Central memory CD8-positive, alpha-beta T cell (primary cell): Measurements from ENCODE around the gene TMPRSS9.

Experiments
- ATAC-seq: fragments of 150-1000 bp; cut with Tn5 transposase; replicated peaks from 2 replicates; pipeline ENCODE4 v1.10.0; 2022; ENCODE audit warnings: mild to moderate bottlenecking, moderate FRiP score, moderate number of reproducible peaks; ENCODE audit not compliant: poor library complexity, severe bottlenecking; ENCODE audit errors: extremely low read depth
- DNase-seq, 2 donors: peaks; one replicate each; pipeline ENCODE4 v3.0.0; 2021; ENCODE audit warnings: low spot score in 2 of 2
- H3K27ac Mint-ChIP-seq: one replicate; pipeline ENCODE4 v1.8.0; 2022; ENCODE audit warnings: low read depth, mild to moderate bottlenecking, moderate library complexity, mixed read lengths
- H3K27me3 Mint-ChIP-seq: one replicate; pipeline ENCODE4 v1.8.0; 2022; ENCODE audit warnings: mixed read lengths
- H3K36me3 Mint-ChIP-seq: one replicate; pipeline ENCODE4 v1.8.0; 2022; ENCODE audit warnings: mild to moderate bottlenecking, moderate library complexity, mixed read lengths; ENCODE audit not compliant: insufficient read depth
- H3K4me1 Mint-ChIP-seq: one replicate; pipeline ENCODE4 v1.8.0; 2022; ENCODE audit warnings: mixed read lengths
- H3K4me3 Mint-ChIP-seq: one replicate; pipeline ENCODE4 v1.8.0; 2022; ENCODE audit warnings: mild to moderate bottlenecking, moderate library complexity, mixed read lengths
- H3K9me3 Mint-ChIP-seq: one replicate; pipeline ENCODE4 v1.8.0; 2022; ENCODE audit warnings: mixed read lengths

TMPRSS9 gene

GRCh38 chr19:2359992-2360685, at the start of gene TMPRSS9:
Gene TMPRSS9, plus strand, starts transcription at chr19:2360265. Its CDS starts 29,521 bp downstream, at chr19:2389786.
- DNase-seq (no peak), ATAC-seq (no peak)
- H3K9me3 Mint-ChIP-seq, result no peaks in the 10 kb centered on the region
- H3K27ac Mint-ChIP-seq, result no peak within 1 kb of the TSS
- H3K27me3 Mint-ChIP-seq, result peaks cover 12% of the 10 kb centered on the region
- no peaks in the 10 kb centered on the region for H3K36me3 Mint-ChIP-seq
- no peaks in the 10 kb centered on the region for H3K4me1 Mint-ChIP-seq
- H3K4me3 Mint-ChIP-seq, result no peak within 1 kb of the TSS

DNA sequence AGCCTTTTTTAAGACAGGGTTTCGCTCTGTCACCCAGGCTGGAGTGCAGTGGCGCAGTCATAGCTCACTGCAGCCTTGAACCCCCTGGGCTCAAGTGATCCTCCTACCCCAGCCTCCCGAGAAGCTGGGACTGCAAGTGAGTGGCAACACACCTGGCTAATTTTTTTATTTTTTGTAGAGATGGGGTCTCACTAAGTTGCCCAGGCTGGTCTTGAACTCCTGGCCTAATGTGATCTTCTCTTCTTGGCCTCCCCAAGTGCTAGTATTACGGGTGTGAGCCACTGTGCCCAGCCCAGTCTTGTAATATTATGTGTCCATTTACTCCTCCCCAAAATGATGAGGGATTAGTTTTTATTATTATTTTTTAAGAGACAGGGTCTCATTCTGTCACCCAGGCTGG, 49.0 kb upstream of the TMPRSS9 start:
- Mint-ChIP-seq H3K27me3 (peaks cover 68% of the 10 kb centered on the region), H3K4me1 (no peaks in the 10 kb centered on the region), H3K36me3 (peaks cover 7% of the 10 kb centered on the region), H3K9me3 (peaks cover 7% of the 10 kb centered on the region), H3K27ac (no peak overlapping the region), H3K4me3 (no peak overlapping the region)
- ATAC-seq (no peak), DNase-seq (no peak)

DNA sequence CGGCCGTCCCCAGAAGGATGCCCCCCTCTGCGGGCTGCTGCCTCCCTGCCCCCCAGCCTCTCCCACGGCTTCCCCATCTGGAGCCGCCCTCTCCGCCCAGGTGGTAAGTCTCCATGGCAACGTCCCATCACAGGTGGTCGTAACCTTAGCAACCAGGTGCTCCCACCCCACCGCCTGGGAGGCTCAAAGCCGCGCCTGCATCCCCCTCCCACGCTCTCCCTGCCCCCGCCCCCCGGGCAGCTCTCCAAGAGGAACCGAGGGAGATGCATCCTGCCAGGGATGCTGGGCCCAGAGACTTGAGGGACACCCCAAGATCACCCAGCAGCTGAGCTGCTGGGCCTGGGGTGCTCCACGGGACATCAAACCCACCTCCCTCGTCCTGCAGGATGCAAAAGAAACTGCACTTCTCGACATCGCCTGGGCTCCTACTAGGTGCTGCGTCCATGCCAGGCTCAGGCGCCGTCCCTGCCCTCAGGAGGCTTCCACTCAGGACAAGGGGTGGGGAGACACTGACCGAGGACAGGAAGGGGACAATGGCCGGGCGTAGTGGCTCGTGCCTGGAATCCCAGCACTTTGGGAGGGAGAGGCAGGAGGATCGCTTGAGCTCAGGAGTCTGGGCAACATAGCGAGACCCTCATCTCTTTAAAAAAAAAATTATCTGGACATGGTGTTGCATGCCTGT, 47.1 kb upstream of the TMPRSS9 start:
- no peak overlapping the region for H3K4me3 Mint-ChIP-seq
- ATAC-seq (no peak), DNase-seq (no peak)
- H3K27me3 Mint-ChIP-seq, result peaks cover 56% of the 10 kb centered on the region
- no peak overlapping the region for H3K27ac Mint-ChIP-seq
- peaks cover 7% of the 10 kb centered on the region for H3K9me3 Mint-ChIP-seq
- H3K4me1 Mint-ChIP-seq, result no peaks in the 10 kb centered on the region
- H3K36me3 Mint-ChIP-seq, result peaks cover 5% of the 10 kb centered on the region

- no peaks in the 10 kb centered on the region for H3K4me1 Mint-ChIP-seq
- no peak overlapping the region for H3K27ac Mint-ChIP-seq
- DNase-seq (no peak), ATAC-seq (no peak)
- H3K27me3 Mint-ChIP-seq, result peaks cover 34% of the 10 kb centered on the region
- peaks cover 1% of the 10 kb centered on the region for H3K36me3 Mint-ChIP-seq
- H3K9me3 Mint-ChIP-seq, result peaks cover 7% of the 10 kb centered on the region
- H3K4me3 Mint-ChIP-seq, result no peak overlapping the region
Observed at GRCh38 chr19:2315121-2315817, 44.8 kb upstream of the TMPRSS9 start.

DNA sequence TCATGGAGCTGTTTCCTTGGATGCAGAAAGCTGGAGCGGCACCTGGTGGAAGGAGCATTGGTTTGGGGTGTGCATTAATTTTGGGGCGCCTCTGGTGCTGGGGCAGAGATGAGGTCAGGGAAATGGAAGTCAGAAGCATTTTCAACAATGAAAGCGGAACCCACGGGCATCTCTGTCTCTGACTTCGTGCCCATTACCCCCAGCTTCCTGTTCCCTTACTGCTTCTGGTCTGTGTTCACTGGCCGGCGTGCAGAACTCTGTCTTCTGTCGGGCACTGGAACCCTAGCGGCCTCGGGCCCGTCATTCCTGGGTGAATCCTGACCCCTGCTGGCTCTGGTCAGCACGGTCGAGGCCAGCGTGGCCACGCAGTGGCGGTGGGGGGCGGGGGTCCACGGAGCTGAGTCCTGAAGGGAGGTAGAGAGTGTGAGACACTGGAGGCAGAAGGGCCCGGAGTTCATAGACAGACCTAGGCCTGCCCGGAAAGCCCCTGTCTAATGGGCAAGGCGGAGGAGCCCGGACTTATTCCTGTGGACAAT, 44.2 kb upstream of the TMPRSS9 start:
- Mint-ChIP-seq H3K4me1 (no peaks in the 10 kb centered on the region), H3K36me3 (peaks cover 1% of the 10 kb centered on the region)

DNA sequence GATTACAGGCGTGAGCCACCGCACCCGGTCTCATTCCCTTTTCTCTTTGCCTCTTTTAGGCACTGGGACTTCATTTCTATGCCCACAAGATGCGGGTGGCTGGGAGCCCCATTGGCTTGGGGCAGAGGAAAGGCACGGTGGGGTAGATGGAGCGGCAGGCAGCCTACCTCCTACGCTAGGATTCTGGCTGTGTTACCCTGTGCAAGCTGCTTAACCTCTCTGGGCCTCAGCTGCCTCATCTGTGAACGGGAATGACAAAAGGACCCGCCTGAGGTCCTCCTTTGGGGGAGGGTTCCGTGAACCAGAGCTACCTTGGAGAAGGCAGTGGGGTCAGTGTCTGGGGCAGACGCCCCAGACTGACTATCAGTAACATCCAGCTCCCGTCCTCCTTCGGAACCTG, 42.8 kb upstream of the TMPRSS9 start:
- Mint-ChIP-seq H3K4me3 (no peak overlapping the region), H3K36me3 (peaks cover 3% of the 10 kb centered on the region), H3K27me3 (peaks cover 27% of the 10 kb centered on the region), H3K27ac (no peak overlapping the region), H3K4me1 (no peaks in the 10 kb centered on the region), H3K9me3 (peaks cover 7% of the 10 kb centered on the region)
- ATAC-seq, result no peak
- no peak for DNase-seq

More for the DNA sequence above, 44.2 kb upstream of the TMPRSS9 start:
- Mint-ChIP-seq H3K27ac (no peak overlapping the region), H3K4me3 (no peak overlapping the region), H3K27me3 (peaks cover 28% of the 10 kb centered on the region), H3K9me3 (peaks cover 7% of the 10 kb centered on the region)
- no peak for ATAC-seq
- no peak for DNase-seq

GRCh38 chr19:2317756-2318155, 42.3 kb upstream of the TMPRSS9 start:
- peaks cover 4% of the 10 kb centered on the region for H3K36me3 Mint-ChIP-seq
- no peak overlapping the region for H3K4me3 Mint-ChIP-seq
- DNase-seq (no peak), ATAC-seq (no peak)
- no peak overlapping the region for H3K27ac Mint-ChIP-seq
- no peaks in the 10 kb centered on the region for H3K4me1 Mint-ChIP-seq
- H3K27me3 Mint-ChIP-seq, result peaks cover 26% of the 10 kb centered on the region
- peaks cover 7% of the 10 kb centered on the region for H3K9me3 Mint-ChIP-seq

GRCh38 chr19:2318923-2319322, 41.1 kb upstream of the TMPRSS9 start:
- Mint-ChIP-seq H3K27ac (no peak overlapping the region), H3K4me3 (no peak overlapping the region), H3K36me3 (peaks cover 12% of the 10 kb centered on the region), H3K27me3 (peaks cover 14% of the 10 kb centered on the region), H3K4me1 (no peaks in the 10 kb centered on the region), H3K9me3 (peaks cover 7% of the 10 kb centered on the region)
- DNase-seq (no peak), ATAC-seq (no peak)

- Mint-ChIP-seq H3K36me3 (peaks cover 18% of the 10 kb centered on the region), H3K4me1 (no peaks in the 10 kb centered on the region)
- no peak for ATAC-seq
Observed at GRCh38 chr19:2319551-2319950, 40.5 kb upstream of the TMPRSS9 start.

DNA sequence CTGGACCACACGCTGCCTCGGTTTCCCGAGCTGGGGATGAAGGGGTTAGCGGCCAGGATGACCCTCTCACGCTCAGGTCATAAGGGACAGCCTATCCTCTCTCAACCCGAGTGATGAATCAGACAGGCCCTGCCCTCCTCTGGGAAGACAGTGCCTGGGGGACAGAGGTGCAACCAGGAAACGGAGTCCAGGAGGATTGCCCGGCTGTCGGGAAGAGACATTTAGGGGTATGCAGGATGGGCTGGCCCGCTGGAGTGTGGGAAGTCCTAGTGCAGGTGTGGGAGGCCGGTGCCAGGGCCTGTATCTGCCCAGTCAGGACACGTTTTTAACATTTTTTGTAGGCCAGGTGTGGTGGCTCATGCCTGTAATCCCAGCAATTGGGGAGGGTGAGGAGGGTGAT, 40.0 kb upstream of the TMPRSS9 start:
- no peak overlapping the region for H3K27ac Mint-ChIP-seq
- peaks cover 20% of the 10 kb centered on the region for H3K36me3 Mint-ChIP-seq
- DNase-seq (no peak), ATAC-seq (no peak)
- H3K4me1 Mint-ChIP-seq, result no peaks in the 10 kb centered on the region
- no peak overlapping the region for H3K4me3 Mint-ChIP-seq
- H3K27me3 Mint-ChIP-seq, result peaks cover 3% of the 10 kb centered on the region
- H3K9me3 Mint-ChIP-seq, result peaks cover 1% of the 10 kb centered on the region

More at GRCh38 chr19:2319551-2319950, 40.5 kb upstream of the TMPRSS9 start:
- peaks cover 6% of the 10 kb centered on the region for H3K9me3 Mint-ChIP-seq
- DNase-seq, result no peak
- H3K4me3 Mint-ChIP-seq, result no peak overlapping the region
- peaks cover 8% of the 10 kb centered on the region for H3K27me3 Mint-ChIP-seq
- no peak overlapping the region for H3K27ac Mint-ChIP-seq

DNA sequence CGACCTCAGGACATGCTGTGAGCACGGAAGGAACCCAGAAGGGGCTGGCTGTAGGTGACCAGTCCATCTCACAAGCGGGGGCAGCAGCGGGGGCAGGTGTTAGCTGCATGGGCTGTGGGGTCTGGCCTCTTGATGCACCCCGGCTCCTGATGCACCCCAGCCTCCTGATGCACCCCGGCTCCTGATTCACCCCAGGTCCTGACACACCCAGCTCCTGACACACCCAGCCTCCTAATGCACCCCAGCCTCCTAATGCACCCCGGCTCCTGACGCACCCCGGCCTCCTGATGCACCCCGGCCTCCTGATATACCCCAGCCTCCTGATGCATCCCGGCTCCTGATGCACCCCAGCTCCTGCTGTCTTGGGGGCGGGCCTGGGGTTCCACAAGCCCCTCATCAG, 39.1 kb upstream of the TMPRSS9 start:
- peaks cover 22% of the 10 kb centered on the region for H3K36me3 Mint-ChIP-seq
- H3K27me3 Mint-ChIP-seq, result no peaks in the 10 kb centered on the region
- DNase-seq (no peak), ATAC-seq (no peak)
- peaks cover 7% of the 10 kb centered on the region for H3K4me1 Mint-ChIP-seq
- H3K9me3 Mint-ChIP-seq, result no peaks in the 10 kb centered on the region
- H3K4me3 Mint-ChIP-seq, result no peak overlapping the region
- H3K27ac Mint-ChIP-seq, result no peak overlapping the region

DNA sequence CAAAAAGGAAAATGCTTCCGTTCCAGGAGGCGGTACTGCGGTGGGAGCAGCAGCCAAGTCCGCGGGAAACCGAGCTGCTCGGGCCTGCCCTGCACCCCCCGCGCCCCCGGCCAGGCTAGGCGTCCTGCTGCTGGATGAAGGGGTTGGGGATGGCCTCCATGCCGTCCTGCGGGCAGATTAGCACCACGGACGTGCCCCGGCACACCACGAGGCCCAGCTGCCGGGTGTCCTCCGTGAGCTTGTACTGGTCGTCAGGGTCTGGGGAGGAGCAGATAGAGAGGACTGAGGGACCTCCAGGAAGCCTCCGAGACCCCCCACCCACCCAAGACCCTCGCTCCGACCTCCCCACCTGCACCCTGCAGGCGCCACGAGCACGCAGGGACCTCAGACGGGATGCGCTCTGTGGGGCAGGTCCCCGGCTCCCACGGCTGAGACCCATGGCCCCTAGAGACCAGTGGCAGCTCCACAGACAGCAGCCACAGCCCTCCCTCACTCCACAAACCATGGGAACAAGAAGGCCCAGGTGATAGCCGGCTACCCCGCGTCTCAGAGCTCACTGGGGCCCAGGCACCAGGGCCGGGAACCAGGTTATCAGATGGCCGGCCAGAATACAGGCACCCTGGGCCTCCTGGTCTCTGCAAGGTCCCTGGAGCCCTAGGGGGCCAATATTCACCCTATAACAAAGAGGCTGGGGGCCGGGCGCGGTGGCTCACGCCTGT, 38.3 kb upstream of the TMPRSS9 start:
- no peak overlapping the region for H3K4me3 Mint-ChIP-seq
- DNase-seq, result no peak
- ATAC-seq, result no peak
- no peaks in the 10 kb centered on the region for H3K9me3 Mint-ChIP-seq
- peaks cover 13% of the 10 kb centered on the region for H3K4me1 Mint-ChIP-seq
- no peaks in the 10 kb centered on the region for H3K27me3 Mint-ChIP-seq
- no peak overlapping the region for H3K27ac Mint-ChIP-seq
- H3K36me3 Mint-ChIP-seq, result peaks cover 24% of the 10 kb centered on the region
